K562 (cell line): ENCODE measurements around the gene DAPK1. TPM values are rescaled to one million over a fixed set of nuclear protein-coding genes. Genes with fewer than 3 reads are reported as not detected.

Source experiments
- AFF1 ChIP-seq, 2 experiments: fragments of 450-650 bp; IDR thresholded peaks; 2 replicates each; pipeline ENCODE4 v1.6.1; 2018; ENCODE audit warnings: mild to moderate bottlenecking in 2 of 2, low read depth in 1 of 2; ENCODE audit not compliant: partially characterized antibody in 2 of 2
- POLR2G ChIP-seq: fragments of 200-400 bp; formaldehyde crosslinking; IDR thresholded peaks from 2 replicates; pipeline ENCODE4 v1.6.1; 2017; ENCODE audit warnings: low read depth, mild to moderate bottlenecking, antibody characterized with exemption, low read length, moderate library complexity
- U2AF1 ChIP-seq: fragments of 200-400 bp; formaldehyde crosslinking; optimal IDR thresholded peaks from 2 replicates; pipeline ENCODE3; 2017; ENCODE audit warnings: mild to moderate bottlenecking, low read depth, low read length, moderate library complexity
- ZSCAN32 ChIP-seq: fragments of 450-650 bp; formaldehyde crosslinking; IDR thresholded peaks from 2 replicates; pipeline ENCODE4 v1.4.0; 2020; ENCODE audit warnings: mild to moderate bottlenecking, moderate library complexity
- polyA plus RNA-seq, 8 experiments: library from polyadenylated mRNA; depleted of rRNA in 4 of 8; stranded (reverse) in 5 of 8; unstranded in 3 of 8; fragments of >200 nt; fragmentation: Nextera tagmentation in 2 of 8; fragmentation: Illumina TruSeq in 1 of 8; extraction: Ambion mirVana in 2 of 8; extraction: Trizol in 1 of 8; gene quantifications; 2 replicates each; pipeline versions ENCODE4 v1.2.1 to v1.2.3, GENCODE V29; 2011 to 2014; ENCODE audit warnings: inconsistent platforms in 1 of 8, missing spikeins in 1 of 8
- total RNA-seq, 7 experiments: library from RNA; depleted of rRNA in 6 of 7; stranded (reverse); fragments of >200 nt in 6 of 7; fragmentation: Illumina TruSeq in 2 of 7; extraction: Trizol in 2 of 7; gene quantifications; 2 replicates each; pipeline versions ENCODE4 v1.2.1 to v1.2.3, GENCODE V29; 2011 to 2021; ENCODE audit warnings: low replicate concordance in 1 of 7

DAPK1 gene
- total and polyA plus RNA-seq, 9 of the 15 experiments (the other 6 are each of a cell fraction or from before 2014, with no cell fraction given) = 1.7 to 26.4 (median 15.8) TPM

GRCh38 chr9:87498046-87498810, 561 bp downstream of the DAPK1 start (continued):
- TF ChIP-seq AFF1 (IDR thresholded peaks at IDR 0.05; ENCODE audit: low read depth in 1 of 2, partially characterized antibody in 2 of 2) (no peak), U2AF1 (peak; percentile 32), ZSCAN32 (CRISPR knock-in tag) (no peak), POLR2G (peak; percentile 65)
